Heart left ventricle (tissue), 13 donors: ENCODE measurements around the gene EP400.

Experiments
- CTCF ChIP-seq, 12 donors: fragments of 200-600 bp; sonication (generic) in 4 of 12; IDR thresholded peaks; one replicate each; pipeline versions ENCODE4 v1.5.0 to v1.8.0; 2018 to 2022; ENCODE audit warnings: antibody characterized with exemption in 12 of 12, mild to moderate bottlenecking in 5 of 12
- POLR2A ChIP-seq, 2 donors: fragments of 450-650 bp; IDR thresholded peaks; one replicate each; pipeline ENCODE4 v1.6.1; 2017; ENCODE audit warnings: antibody characterized with exemption in 2 of 2, mild to moderate bottlenecking in 2 of 2, moderate library complexity in 2 of 2
- donor health status: ischemic (EF 13 %, LVEDD 7.1; RV severe dilation, severe dysfunction).
- donor health status: DM: no; HTN: yes; CAD: no.
- donor health status: DM: no; HTN: no; CAD: no.
- donor health status: ischemic (EF 25% LVEDD 6.9; RV normal size, moderate dysfunction).
- donor health status: ischemic (EF 25% LVEDD 5.7; RV mildly dilated, moderate dysfunction).
- donor health status: ischemic (EF 35%, LVEDD 5.7; RV mildly dilated, moderate dysfunction).
- donor health status: nonischemic (EF 11% LVEDD 7.7; RV severe dilation, severe dysfunction).
- donor health status: DM: yes; HTN: yes; CAD: no.
- donor health status: PGD.
- donor health status: ischemic (EF 29% LVEDD 5.4; RV normal size, mild dysfunction).
- donor health status: nonischemic (EF 23%, LVEDD 6.1; RV moderate dilation, normal function).

DNA sequence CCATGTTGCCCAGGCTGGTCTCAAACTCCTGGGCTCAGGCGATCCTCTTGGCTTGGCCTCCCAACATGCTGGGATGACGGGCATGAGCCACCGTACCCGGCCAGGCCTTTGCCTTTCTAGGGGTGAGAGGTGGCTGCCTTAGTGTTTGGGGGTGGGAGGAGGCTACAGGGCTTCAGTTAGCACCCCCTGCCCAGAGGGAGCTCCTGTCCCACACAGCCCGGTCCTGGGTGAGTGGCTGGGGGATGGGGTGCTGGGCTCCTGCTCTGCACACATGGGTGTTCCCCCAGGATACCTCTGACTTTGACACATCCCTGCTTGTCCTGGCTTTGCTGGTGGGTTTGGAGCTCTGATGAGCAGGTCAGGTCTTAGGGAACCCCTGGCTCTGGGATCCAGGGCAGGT, 45.4 kb upstream of the EP400 start:
- TF ChIP-seq CTCF (IDR thresholded peaks at IDR 0.05): no peak
- TF ChIP-seq POLR2A (IDR thresholded peaks at IDR 0.05): no peak
